GM21619 (cell line): ENCODE data around the gene NDUFAF2.
"Not testable (repeated sequence)": the region's sequence is repeated elsewhere in the genome, so short reads cannot be mapped to it uniquely, and the experiment has no call there.

ENCODE experiments used
- ATAC-seq: cut with Tn5 transposase; IDR thresholded peaks from one replicate; pipeline ENCODE4 v1.9.1; 2021; ENCODE audit not compliant: unreplicated experiment

NDUFAF2 gene

GRCh38 chr5:61168951-61169350 lies 223.9 kb downstream of the NDUFAF2 start:
- ATAC-seq, result no peak

- no peak for ATAC-seq
Measured at GRCh38 chr5:61171479-61171878, 226.5 kb downstream of the NDUFAF2 start.

- no peak for ATAC-seq
Measured at GRCh38 chr5:61176631-61177030, 231.6 kb downstream of the NDUFAF2 start.

DNA sequence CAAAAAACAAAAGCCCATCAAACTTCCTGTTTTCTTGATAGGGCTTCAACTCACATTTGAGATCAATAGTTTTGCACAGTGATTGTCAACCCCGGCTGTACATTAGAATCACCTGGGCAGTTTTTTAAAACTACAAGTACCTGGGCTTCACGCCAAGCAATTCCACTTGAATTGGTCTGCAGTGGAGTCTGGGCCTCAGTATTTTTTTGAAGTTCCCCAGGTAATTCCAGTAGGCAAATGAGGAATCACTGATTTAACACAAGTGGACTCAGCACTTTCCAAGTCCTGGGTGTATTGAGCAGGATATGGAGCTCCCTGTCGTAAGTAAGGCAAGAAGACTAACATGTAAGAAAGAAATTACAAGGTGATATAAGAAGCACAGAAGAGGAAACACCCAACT lies 232.1 kb downstream of the NDUFAF2 start:
- ATAC-seq, result no peak

DNA sequence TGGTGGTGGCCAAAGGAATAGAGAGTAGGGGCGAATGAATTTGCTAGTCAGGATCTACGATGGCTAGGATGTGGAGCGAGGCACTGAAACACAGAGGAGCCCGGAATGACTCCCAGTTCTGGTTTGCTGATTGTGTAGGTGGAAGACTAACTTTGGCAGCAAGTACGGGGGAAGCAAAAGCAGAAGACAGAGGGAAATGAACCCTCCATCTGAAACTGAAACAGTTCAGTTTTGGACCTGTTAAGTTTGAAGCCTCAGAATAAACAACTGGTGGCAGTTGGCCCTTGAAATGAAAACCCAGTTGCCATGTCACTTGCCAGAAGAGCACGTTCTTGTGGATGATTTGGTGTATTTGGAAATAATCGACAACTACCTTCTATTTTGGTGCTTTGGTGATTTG lies 232.7 kb downstream of the NDUFAF2 start:
- peak; percentile 84 for ATAC-seq

DNA sequence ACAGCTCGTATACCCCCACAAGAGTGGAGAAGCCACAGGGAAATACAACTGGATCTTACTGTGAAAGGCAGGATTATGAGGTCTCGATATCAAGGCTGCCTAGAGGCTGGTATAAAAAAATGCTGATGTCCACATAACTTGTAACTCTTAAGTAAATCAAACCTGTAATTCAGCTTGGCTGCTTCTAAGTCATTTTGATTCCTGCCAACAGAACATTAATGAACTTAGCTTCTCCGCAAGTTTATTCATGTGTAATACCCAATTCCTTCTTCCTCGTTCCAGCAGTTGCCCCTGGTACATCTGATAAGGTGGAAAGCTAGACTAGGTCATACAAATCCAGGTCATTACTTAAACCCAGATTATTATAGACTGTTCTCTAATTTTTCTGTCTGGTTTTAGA lies 233.7 kb downstream of the NDUFAF2 start:
- ATAC-seq, result no peak

DNA sequence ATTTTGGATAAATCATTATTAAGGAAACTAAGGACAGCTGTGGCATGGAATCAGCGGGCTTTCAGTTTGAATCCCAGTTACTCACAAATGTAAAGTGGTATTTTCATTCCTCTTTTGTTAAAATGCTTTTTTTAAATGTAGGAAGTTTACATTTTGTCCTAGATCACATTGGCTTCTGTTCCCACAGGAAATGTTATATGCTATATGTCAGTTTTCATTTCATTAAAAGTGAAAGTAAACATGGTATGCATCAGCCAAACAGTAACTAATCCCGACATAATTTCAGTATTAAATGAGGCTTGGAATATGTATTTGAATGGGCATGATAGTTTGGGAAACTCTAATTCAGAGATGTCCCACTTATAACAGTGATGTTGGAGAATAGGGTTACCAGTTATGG lies 235.9 kb downstream of the NDUFAF2 start:
- no peak for ATAC-seq

DNA sequence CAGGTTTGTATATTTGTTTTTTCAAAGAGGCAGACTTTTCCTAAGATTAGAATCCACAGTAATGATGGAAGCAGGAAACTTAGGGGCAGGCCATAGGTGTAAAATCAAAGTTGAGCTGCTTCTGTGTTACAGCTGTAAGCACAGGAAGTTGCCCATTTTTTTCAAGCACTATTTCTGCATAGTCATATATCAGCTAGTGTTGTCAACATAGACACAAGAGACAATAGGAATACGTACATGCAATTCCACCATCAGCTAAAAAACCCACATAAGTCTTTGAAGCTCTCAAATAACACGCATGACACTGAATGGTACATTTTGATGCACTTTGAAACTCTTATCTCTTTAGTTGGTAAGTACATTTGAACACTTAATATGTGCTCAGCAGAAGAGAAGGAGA lies 237.4 kb downstream of the NDUFAF2 start:
- ATAC-seq, result no peak

DNA sequence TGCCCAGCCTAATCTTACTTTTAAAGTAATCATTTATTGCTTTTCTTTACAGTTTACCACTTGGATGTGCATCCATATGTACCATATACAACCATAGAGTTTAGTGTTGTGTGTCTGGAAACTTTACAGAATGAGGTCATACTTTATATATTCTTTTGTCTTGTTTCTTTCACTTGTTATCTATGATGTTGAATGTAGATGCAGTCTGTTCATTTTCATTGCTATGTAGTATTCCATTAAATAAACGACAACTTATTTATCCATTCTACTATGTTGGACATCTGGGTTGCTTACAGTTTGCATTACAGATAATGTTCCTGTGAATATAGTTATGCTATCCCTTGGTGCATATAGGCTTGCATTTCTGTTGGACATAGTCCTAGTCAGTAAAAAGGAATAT lies 238.5 kb downstream of the NDUFAF2 start:
- ATAC-seq, result no peak

DNA sequence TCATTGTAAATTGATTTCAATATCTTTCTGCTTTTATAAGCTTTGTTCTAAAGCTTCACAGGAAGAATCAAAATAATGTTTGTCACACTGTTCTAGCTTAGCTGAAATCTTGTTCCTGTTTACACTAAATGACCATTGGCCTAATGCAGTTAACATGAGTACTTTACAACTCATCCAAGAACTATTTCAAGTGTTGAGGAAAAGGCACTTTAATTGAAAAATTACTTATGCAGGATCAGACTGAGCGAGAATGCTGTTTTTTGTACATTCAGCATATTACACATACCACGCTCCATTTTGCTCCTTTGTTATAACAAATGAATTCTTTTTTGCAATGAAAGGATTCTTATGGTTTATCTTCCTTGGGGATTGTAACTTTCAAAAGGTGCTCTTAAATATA lies 239.7 kb downstream of the NDUFAF2 start:
- no peak for ATAC-seq

GRCh38 chr5:61186634-61187033 lies 241.6 kb downstream of the NDUFAF2 start:
- ATAC-seq, result no peak

- ATAC-seq, result not testable (repeated sequence)
Measured at GRCh38 chr5:61187352-61187751, 242.3 kb downstream of the NDUFAF2 start.

DNA sequence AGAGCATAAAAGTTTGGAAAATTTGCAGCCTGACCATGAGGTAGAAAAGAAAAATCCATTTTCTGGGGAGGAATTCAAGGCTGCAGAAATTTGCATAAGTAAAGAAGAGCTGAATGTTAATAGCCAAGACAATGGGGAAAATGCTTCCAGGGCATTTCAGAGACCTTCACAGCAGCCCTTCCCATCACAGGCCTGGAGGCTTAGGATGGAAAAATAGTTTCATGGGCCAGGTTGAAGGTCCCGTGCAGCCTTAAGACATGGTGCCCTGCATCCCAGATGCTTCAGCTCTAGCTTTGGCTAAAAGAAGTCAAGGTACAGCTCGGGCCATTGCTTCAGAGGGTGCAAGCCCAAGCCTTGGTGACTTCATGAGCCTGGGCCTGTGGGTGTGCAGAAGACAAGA lies 242.8 kb downstream of the NDUFAF2 start:
- not testable (repeated sequence) for ATAC-seq

- ATAC-seq, result no peak
Measured at GRCh38 chr5:61198606-61199005, 253.6 kb downstream of the NDUFAF2 start.

GRCh38 chr5:61200582-61201155 lies 255.7 kb downstream of the NDUFAF2 start:
- ATAC-seq, result peak; percentile 59

- peak; percentile 43 for ATAC-seq
Measured at GRCh38 chr5:61202213-61202612, 257.2 kb downstream of the NDUFAF2 start.
